GM19372 (cell line): ENCODE results near the gene KRTAP10-11.
"Not testable (repeated sequence)": the region's sequence is repeated elsewhere in the genome, so short reads cannot be mapped to it uniquely, and the experiment has no call there.

Source experiments
- ATAC-seq: cut with Tn5 transposase; IDR thresholded peaks from one replicate; pipeline ENCODE4 v1.9.1; 2021; ENCODE audit warnings: mild to moderate bottlenecking, low read depth, moderate library complexity; ENCODE audit not compliant: unreplicated experiment

Gene KRTAP10-11

GRCh38 chr21:44614161-44614631 lies 32.0 kb upstream of the KRTAP10-11 start:
- no peak for ATAC-seq

DNA sequence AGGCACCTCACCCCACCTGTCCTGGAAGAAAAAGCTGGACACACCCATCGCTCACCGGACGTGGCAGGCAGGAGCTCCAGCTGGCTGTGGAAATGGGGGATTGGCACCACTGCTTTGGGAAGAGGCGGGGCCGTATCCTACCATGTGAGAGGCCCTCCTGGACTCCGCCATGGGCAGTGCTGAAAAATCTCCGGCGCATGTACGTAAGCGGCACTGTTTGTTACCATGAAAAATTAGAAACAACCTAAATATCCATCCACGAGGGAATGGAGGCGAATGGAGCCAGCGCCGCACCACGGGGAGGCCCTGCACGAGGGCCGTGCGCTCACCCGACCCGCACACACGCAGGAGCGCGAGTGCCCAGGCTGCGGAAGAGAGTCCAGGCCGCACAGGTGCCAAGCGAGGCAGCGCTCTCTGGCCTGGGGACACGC lies 31.2 kb upstream of the KRTAP10-11 start:
- ATAC-seq: no peak

DNA sequence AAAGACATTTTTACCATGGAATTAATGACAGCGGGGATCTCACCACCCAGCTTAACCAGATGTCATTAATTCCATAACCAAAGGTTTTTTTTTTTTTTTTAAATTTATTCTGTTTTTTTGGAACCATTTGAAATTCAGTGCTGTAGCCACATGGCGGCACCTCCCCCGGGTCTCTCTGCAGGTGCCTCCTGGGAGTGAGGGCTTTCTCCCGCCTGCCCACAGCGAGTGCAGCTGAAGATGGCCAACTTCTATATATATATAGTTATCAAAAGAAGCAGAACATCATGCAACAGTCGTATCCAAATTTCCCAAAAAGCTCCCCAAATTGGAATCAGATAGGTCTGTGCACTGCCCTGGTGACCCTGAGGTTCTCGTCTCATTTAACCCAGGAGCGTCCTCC lies 30.7 kb upstream of the KRTAP10-11 start:
- ATAC-seq: no peak

GRCh38 chr21:44615911-44616590 lies 30.2 kb upstream of the KRTAP10-11 start:
- ATAC-seq: no peak

- ATAC-seq: no peak
Measured at GRCh38 chr21:44616591-44616926, 29.7 kb upstream of the KRTAP10-11 start.

GRCh38 chr21:44617071-44617501 lies 29.1 kb upstream of the KRTAP10-11 start:
- no peak for ATAC-seq

DNA sequence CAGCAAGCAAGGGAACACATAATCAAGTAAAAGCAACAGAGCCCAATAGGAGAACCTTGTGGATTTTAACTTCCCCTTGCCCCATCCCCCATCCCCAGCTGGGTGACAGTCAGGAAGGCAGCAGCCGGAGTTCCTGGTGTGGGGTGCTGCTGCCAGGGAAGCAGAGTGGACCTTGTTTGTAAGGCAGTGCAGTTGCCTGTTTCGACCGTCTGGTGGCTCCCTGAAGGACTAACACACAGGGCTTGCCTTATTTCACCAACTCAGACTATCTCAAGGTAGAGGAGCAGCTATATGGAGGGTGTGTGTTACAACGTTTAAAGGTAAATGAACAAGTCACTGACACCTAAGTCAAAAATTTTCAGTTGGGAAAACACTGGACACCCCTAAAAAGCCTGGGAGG lies 27.7 kb upstream of the KRTAP10-11 start:
- ATAC-seq: no peak

GRCh38 chr21:44618909-44619308 lies 27.3 kb upstream of the KRTAP10-11 start:
- ATAC-seq: no peak

- no peak for ATAC-seq
Measured at GRCh38 chr21:44619886-44620285, 26.3 kb upstream of the KRTAP10-11 start.

DNA sequence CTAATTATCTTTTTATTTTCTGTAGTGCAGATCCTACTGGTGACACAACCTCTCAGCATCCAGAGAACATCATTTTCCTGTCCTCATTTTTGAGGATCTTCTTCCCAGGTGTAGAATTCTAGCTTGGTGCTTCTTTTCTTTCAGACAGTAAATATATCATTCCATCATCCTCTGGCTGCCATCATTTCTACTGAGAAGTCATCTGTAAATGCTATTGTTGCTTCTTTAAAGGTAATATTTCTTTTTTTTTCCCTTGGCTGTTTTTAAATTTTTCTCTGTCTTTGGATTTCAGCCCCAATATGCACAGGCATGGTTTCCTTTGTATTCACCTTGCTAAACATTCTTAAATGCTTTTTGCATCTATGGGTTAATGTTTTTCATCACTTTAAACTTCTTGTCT lies 22.6 kb upstream of the KRTAP10-11 start:
- ATAC-seq: no peak

GRCh38 chr21:44625756-44626155 lies 20.5 kb upstream of the KRTAP10-11 start:
- ATAC-seq: no peak

GRCh38 chr21:44626262-44626661 lies 20.0 kb upstream of the KRTAP10-11 start:
- ATAC-seq: no peak

DNA sequence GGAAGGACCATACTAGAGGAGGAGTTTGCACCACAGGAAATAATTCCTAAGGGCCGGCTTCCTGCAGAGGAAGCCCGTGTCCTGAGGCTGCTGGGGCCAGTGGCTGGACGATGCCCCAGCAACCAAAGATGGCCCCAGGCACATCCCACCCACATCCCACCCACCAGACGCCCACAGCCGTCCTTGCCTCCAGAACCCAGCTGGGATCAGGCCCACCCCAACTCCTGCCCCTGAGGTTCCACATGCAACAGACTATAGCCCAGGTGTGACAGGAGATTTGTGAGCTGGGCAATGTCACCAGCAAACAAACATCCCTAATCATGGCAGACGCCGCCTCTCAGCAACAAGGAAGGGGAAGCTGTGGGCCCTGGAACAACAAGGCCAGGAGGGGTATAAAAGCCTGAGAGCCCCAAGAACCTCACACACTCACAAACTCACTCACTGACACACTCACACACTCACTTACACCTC lies 19.5 kb upstream of the KRTAP10-11 start, which contains the start of gene KRTAP10-9:
TSS of gene KRTAP10-9 (plus strand) at position 421 of the 471 bp plus-strand sequence. CDS start 79 bp downstream, outside the sequence.
- ATAC-seq: no peak

DNA sequence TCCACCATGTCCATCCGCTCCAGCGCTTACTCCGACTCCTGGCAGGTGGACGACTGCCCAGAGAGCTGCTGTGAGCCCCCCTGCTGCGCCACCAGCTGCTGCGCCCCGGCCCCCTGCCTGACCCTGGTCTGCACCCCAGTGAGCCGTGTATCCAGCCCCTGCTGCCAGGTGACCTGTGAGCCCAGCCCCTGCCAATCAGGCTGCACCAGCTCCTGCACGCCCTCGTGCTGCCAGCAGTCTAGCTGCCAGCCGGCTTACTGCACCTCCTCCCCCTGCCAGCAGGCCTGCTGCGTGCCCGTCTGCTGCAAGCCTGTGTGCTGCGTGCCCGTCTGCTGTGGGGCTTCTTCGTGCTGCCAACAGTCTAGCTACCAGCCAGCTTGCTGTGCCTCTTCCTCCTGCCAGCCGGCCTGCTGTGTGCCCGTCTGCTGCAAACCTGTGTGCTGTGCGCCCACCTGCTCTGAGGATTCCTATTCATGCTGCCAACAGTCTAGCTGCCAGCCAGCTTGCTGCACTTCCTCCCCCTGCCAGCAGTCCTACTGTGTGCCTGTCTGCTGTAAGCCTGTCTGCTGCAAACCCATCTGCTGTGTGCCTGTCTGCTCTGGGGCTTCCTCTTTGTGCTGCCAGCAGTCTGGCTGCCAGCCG lies 18.9 kb upstream of the KRTAP10-11 start:
- ATAC-seq: not testable (repeated sequence)

DNA sequence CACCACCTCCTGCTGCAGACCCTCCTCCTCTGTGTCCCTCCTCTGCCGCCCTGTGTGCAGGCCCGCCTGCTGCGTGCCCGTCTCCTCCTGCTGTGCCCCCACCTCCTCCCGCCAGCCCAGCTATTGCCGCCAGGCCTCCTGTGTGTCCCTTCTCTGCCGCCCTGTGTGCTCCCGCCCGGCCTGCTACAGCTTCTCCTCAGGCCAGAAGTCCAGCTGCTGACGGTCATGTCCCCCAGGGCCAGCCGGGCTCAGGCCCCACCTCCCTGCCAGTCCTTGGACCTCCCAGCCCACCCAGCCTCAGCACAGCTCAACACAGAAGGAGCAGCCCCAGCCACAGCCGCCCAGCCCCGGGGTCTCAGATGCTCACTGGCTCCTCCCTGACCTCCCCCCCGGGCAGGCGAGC lies 18.4 kb upstream of the KRTAP10-11 start:
- ATAC-seq: not testable (repeated sequence)

DNA sequence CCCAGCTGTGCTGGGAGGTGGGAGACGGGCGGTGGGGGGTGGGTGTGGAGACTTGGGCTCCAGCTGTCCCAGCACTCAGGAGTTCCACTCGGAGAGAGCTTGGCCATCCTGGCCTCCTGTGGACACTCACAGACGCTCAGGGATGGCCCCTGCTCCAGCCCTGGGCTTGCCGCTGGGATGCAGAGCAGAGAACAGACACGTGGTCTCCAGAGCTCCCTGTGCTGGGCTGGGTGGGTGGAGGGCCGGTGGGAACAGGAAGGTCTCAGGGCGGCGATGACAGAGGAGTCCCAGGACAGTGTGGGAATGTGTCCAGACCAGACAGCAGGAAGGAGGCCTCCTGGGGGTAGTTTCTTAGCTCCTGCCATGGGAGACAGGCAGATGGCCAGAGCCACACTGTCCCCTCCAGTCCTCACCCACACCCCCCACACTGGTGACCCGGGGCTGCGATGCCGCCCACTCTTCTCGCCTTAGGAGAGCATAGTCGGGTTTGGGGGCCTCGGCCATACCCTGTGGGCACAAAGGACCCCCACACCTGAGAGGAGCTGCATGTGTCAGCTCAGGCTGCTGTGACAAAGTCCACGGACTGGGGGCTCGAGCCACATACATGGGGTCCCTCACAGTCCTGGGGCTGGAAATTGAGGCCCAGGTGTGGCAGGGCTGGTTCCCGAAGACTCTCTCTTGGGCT lies 17.4 kb upstream of the KRTAP10-11 start:
- ATAC-seq: no peak

GRCh38 chr21:44630440-44630839 lies 15.8 kb upstream of the KRTAP10-11 start:
- ATAC-seq: no peak

DNA sequence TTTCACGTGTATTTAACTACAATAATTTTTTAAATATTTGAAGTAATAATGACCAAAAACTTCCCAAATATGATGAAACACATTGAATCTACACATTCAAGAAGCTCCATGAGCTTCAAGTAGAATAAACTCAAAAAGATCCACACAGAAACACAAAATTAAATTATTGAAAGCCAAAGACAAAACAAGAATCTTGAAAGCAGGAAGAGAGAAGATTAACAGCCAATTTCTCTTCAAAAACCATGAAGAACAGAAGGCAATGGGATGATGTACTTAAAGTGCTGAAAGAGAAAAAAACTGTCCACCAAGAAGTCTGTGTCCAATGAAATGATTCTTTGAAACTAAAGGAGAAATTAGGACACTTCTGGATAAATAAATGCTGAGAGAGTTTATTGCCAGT lies 14.1 kb upstream of the KRTAP10-11 start:
- no peak for ATAC-seq

DNA sequence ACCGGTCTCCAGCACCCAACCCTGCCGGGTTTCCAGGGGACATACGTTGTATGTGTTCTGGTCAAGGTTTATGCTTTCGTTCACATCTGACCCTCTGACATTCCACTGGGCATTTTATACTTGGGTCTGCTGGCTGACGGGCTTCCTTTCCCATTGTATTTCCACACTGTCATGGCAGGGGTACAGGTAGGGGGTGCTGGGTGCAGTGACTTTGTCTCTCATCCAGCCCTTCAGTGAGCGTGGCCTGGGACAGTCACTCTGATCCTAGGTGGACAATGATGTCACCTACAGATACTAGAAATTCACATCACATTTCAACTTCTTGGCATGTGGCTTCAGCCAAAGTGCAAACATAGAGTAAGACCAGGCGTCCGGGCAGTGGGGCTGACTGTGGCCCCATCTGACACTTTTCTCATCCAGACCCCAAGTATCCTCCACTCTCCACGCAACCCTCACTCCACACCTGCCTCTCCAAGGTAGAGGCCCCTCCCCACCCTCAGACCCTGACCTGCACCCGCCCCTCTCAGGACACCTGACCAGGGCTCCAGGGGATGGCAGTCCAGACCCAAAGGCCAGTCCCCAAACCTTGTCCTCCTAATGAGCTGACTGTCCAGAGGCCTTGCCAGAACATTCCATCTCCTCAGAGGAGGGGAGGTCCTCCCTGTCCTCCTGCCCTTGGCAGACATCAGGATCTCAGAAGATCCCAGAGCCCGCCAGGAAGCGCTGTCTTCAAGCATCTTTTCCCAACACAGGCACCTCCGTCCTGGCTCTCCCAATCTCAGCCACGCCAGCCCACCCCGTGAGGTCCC lies 9.8 kb upstream of the KRTAP10-11 start:
- ATAC-seq: no peak

GRCh38 chr21:44637018-44637850 lies 9.0 kb upstream of the KRTAP10-11 start, which contains the start of gene KRTAP10-10:
Gene KRTAP10-10 (plus strand): TSS chr21:44637356. CDS start chr21:44637418, 62 bp downstream.
- ATAC-seq: no peak
